ENCODE data around the gene OPA3.

The OPA3 gene

DNA sequence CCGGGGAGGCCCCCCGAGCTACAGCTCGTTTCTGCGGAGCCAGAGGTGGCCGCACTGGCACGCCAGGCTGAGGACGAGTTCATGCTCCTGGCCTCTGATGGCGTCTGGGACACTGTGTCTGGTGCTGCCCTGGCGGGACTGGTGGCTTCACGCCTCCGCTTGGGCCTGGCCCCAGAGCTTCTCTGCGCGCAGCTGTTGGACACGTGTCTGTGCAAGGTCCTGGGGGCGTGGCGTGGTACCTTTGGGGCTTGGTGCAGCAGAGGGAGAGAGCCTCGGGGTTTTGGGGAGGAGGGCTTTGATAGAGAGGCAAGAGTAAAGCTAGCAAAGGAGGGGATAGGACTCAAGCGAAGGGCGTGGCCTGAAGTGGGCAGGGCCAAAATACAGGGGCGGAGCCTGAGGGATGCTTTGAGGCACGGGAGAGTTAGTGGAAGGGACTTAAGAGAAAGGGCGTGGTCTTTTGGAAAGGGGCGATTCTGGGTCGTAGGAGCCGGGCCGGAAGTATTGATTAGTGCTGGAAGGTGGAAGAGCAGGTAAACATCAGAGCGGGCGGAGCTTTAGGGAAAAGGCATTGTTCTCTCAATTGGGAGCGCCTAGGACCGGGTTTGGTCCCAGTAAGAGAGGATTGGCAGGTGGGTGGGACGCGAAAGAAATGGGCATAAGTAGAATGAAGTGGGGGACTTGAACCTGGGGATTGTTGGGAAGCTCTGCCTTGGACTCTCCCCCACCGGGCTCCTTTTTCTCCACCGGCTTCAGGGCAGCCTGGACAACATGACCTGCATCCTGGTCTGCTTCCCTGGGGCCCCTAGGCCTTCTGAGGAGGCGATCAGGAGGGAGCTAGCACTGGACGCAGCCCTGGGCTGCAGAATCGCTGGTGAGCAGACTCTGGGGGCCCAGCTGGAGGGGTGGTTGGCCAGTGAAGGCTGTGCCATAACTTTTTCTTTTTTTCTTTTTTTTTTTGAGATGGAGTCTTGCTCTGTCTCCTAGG, 85.1 kb downstream of the OPA3 start:
- TF ChIP-seq, protein P1, sequence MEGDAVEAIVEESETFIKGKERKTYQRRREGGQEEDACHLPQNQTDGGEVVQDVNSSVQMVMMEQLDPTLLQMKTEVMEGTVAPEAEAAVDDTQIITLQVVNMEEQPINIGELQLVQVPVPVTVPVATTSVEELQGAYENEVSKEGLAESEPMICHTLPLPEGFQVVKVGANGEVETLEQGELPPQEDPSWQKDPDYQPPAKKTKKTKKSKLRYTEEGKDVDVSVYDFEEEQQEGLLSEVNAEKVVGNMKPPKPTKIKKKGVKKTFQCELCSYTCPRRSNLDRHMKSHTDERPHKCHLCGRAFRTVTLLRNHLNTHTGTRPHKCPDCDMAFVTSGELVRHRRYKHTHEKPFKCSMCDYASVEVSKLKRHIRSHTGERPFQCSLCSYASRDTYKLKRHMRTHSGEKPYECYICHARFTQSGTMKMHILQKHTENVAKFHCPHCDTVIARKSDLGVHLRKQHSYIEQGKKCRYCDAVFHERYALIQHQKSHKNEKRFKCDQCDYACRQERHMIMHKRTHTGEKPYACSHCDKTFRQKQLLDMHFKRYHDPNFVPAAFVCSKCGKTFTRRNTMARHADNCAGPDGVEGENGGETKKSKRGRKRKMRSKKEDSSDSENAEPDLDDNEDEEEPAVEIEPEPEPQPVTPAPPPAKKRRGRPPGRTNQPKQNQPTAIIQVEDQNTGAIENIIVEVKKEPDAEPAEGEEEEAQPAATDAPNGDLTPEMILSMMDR (IDR thresholded peaks at IDR 0.05; ENCODE audit: control extremely low read depth, extremely low read depth, low read depth, missing control alignments) = no peak
- POLR2A ChIA-PET = no interaction called here
- peak; percentile 65 for DNase-seq (ENCODE audit: extremely low spot score)
- CTCF ChIA-PET = interaction anchor here (0.7 to 6.4 kb wide), 8 partner anchors 9 to 185 kb away, joined by 3 to 99 read pairs (median 4); no protein-coding TSS in a partner anchor

DNA sequence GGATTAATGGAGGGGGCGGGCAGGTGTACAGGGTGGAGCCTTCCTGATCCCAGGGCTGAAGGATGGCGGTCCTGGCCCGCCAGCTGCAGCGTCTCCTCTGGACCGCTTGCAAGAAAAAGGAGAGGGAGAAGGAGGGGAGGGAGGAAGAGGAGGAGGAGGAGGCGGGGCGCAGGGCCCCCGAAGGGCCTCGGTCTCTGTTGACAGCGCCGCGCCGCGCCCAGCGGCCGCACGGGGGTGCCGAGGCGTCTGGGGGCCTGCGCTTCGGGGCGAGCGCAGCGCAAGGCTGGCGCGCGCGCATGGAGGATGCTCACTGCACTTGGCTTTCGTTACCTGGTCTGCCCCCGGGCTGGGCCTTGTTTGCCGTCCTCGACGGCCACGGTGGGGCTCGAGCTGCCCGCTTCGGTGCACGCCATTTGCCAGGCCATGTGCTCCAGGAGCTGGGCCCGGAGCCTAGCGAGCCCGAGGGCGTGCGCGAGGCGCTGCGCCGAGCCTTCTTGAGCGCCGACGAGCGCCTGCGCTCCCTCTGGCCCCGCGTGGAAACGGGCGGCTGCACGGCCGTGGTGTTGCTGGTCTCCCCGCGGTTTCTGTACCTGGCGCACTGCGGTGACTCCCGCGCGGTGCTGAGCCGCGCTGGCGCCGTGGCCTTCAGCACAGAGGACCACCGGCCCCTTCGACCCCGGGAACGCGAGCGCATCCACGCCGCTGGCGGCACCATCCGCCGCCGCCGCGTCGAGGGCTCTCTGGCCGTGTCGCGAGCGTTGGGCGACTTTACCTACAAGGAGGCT, 86.0 kb downstream of the OPA3 start, which contains the start of gene PPM1N:
PPM1N (plus strand) TSS at position 33 of the 785 bp plus-strand sequence; CDS start at position 63, 30 bp downstream.
- CTCF ChIA-PET = interaction anchor here (0.7 to 6.4 kb wide), 7 partner anchors 8 to 186 kb away, joined by 3 to 99 read pairs (median 4); no protein-coding TSS in a partner anchor
- POLR2A ChIA-PET = no interaction called here
- TF ChIP-seq, protein P1 (IDR thresholded peaks at IDR 0.05; ENCODE audit: control extremely low read depth, extremely low read depth, low read depth, missing control alignments) = peak; percentile 34
- peak; percentile 60 for DNase-seq (ENCODE audit: extremely low spot score)

DNA sequence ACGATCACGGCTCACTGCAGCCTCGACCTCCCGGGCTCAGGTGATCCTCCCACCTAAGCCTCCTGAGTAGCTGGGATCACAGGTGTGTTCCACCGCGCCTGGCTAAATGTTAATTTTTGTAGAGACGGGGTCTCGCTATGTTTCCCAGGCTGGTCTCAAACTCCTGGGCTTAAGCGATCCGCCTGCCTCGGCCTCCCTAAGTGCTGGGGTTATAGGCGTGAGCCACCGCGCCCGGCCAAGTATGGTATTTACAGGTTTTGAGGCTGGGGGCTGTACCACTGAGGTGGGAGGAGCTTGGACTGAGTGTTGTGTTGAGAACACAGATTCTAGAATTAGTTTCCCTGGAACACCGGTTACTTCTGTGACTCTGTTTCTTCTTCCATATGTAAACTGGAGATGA, 86.8 kb downstream of the OPA3 start:
- POLR2A ChIA-PET = no interaction called here
- CTCF ChIA-PET = interaction anchor here (6.4 kb wide), 1 partner anchor 12 kb away, joined by 99 read pairs; no protein-coding TSS in a partner anchor
- DNase-seq (ENCODE audit: extremely low spot score) = no peak
- TF ChIP-seq, protein P1 (IDR thresholded peaks at IDR 0.05; ENCODE audit: control extremely low read depth, extremely low read depth, low read depth, missing control alignments) = no peak

DNA sequence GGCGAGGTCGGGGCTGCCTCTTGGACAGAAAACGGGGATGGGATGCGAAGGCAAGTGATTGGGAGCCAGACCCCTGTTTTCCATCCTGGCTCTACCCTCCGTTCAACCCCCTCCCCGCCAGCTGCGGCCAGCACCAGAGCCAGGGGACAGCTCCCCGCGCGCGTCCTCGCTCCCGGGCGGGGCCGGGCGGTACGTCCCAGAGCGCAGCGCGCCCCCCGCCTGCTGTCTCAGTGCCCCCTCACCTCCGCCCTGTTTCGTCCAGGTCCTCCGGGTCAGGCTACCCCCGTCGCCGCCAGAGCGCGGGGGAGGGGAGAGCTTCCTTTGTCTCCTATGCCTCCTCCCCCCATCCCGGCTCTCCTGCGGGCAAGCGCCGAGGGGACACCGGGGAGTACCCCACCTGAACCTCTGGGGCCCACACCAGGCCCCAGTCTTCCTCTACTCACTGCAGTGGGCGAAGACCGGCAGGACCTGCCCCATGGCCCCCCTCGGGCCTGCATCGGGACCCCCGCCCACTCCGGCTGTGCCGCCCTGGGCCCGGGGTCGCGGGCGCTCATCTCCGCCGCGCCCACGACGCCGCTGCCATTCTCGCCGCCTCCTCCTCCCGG, 88.2 kb downstream of the OPA3 start:
- POLR2A ChIA-PET = interaction anchor here (0.8 kb wide), 1 partner anchor 12 kb away, joined by 9 read pairs; no protein-coding TSS in a partner anchor
- DNase-seq (ENCODE audit: extremely low spot score) = peak; percentile 48
- CTCF ChIA-PET = interaction anchor here (0.8 to 6.4 kb wide), 9 partner anchors 9 to 320 kb away, joined by 3 to 99 read pairs (median 18); no protein-coding TSS in a partner anchor
- TF ChIP-seq, protein P1 (IDR thresholded peaks at IDR 0.05; ENCODE audit: control extremely low read depth, extremely low read depth, low read depth, missing control alignments) = no peak

DNA sequence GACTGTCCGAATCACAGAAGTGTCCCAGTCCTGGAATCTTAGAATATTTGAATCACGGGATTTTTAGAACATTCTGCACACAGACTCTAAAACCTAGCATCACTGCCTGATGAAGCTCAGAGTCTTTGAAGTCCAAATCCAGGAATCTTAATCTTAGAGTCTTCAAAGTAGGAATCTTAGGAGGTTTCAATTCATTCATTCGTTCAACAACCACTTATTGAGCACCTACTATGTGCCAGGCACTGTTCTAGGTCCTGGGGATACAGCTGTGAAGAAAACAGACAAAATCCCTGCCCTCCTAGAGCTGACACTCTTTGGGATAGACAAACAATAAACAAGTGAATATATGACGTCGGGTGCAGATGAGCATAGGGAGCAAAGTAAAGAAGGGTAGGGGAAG, 89.4 kb downstream of the OPA3 start:
- CTCF ChIA-PET = interaction anchor here (0.8 to 6.4 kb wide), 18 partner anchors 9 to 321 kb away, joined by 3 to 99 read pairs (median 4); partner anchors contain the start of genes GIPR and VASP
- POLR2A ChIA-PET = interaction anchor here (0.8 to 1.1 kb wide), 2 partner anchors 10 to 26 kb away, joined by 3 read pairs; no protein-coding TSS in a partner anchor
- TF ChIP-seq, protein P1 (IDR thresholded peaks at IDR 0.05; ENCODE audit: control extremely low read depth, extremely low read depth, low read depth, missing control alignments) = no peak
- DNase-seq (ENCODE audit: extremely low spot score) = no peak
